GM23338 (cell line): ENCODE measurements around the gene FEZF2. TPM values are rescaled to one million over a fixed set of nuclear protein-coding genes. Genes with fewer than 3 reads are reported as not detected.

ENCODE experiments used
- ATAC-seq: fragments of 200-7000 bp; cut with Tn5 transposase; 3 replicates; pipeline ENCODE4 v1.9.1; 2020
- DNase-seq: peaks from one replicate; pipeline ENCODE4 v3.0.0-alpha.2; 2015; ENCODE audit warnings: low spot score
- H2AFZ ChIP-seq: fragments of 200-600 bp; sonication (generic); 2 replicates; pipeline ENCODE4 v1.8.0; 2016; ENCODE audit warnings: antibody characterized with exemption, mild to moderate bottlenecking, moderate library complexity
- H3F3A ChIP-seq: fragments of 200-600 bp; sonication (generic); replicated peaks from 2 replicates; pipeline ENCODE4 v1.8.0; 2017; ENCODE audit warnings: antibody characterized with exemption, mixed run types, low read depth
- H3K27ac ChIP-seq: fragments of 200-600 bp; sonication (generic); 2 replicates; pipeline ENCODE4 v1.6.1; 2016; ENCODE audit warnings: low read depth
- H3K27me3 ChIP-seq: fragments of 200-600 bp; sonication (generic); 2 replicates; pipeline ENCODE4 v1.8.0; 2016; ENCODE audit warnings: mild to moderate bottlenecking, mixed run types, moderate library complexity; ENCODE audit not compliant: insufficient read depth
- H3K36me3 ChIP-seq: fragments of 200-600 bp; sonication (generic); 2 replicates; pipeline ENCODE4 v1.8.0; 2016; ENCODE audit warnings: mild to moderate bottlenecking; ENCODE audit not compliant: insufficient read depth
- H3K4me1 ChIP-seq: fragments of 200-600 bp; sonication (generic); 2 replicates; pipeline ENCODE4 v1.8.0; 2016; ENCODE audit warnings: mild to moderate bottlenecking, moderate library complexity; ENCODE audit not compliant: insufficient read depth
- H3K4me2 ChIP-seq: fragments of 200-600 bp; sonication (generic); 2 replicates; pipeline ENCODE4 v1.7.1; 2017; ENCODE audit warnings: mixed run types
- H3K4me3 ChIP-seq: fragments of 200-600 bp; sonication (generic); 2 replicates; pipeline ENCODE4 v1.6.1; 2016; ENCODE audit warnings: mixed run types
- H3K79me2 ChIP-seq: fragments of 200-600 bp; sonication (generic); replicated peaks from 2 replicates; pipeline ENCODE4 v1.8.0; 2017; ENCODE audit warnings: mild to moderate bottlenecking; ENCODE audit not compliant: insufficient read depth
- H3K9me2 ChIP-seq: fragments of 200-600 bp; sonication (generic); 2 replicates; pipeline ENCODE4 v1.8.0; 2017; ENCODE audit not compliant: insufficient read depth
- H4K20me1 ChIP-seq: fragments of 200-600 bp; sonication (generic); replicated peaks from 2 replicates; pipeline ENCODE4 v1.8.0; 2017; ENCODE audit warnings: mild to moderate bottlenecking; ENCODE audit not compliant: insufficient read depth
- H3K27ac Mint-ChIP-seq: 2 replicates; pipeline ENCODE4 v1.8.0; 2020; ENCODE audit warnings: inconsistent platforms, mild to moderate bottlenecking, moderate library complexity, mixed read lengths
- H3K27me3 Mint-ChIP-seq: 3 replicates; pipeline ENCODE4 v1.8.0; 2022; ENCODE audit warnings: low read depth, mild to moderate bottlenecking, moderate library complexity, mixed read lengths, inconsistent platforms; ENCODE audit not compliant: insufficient read depth, poor library complexity
- H3K36me3 Mint-ChIP-seq: 3 replicates; pipeline ENCODE4 v1.8.0; 2021; ENCODE audit warnings: low read depth, mild to moderate bottlenecking, inconsistent platforms, moderate library complexity, mixed read lengths
- H3K4me1 Mint-ChIP-seq: 3 replicates; pipeline ENCODE4 v1.8.0; 2020; ENCODE audit warnings: mild to moderate bottlenecking, inconsistent platforms, mixed read lengths
- H3K4me3 Mint-ChIP-seq: 3 replicates; pipeline ENCODE4 v1.8.0; 2021; ENCODE audit warnings: moderate library complexity, mild to moderate bottlenecking, inconsistent platforms, mixed read lengths
- H3K9me3 Mint-ChIP-seq: 3 replicates; pipeline ENCODE4 v1.8.0; 2020; ENCODE audit warnings: moderate library complexity, mild to moderate bottlenecking, inconsistent platforms, mixed read lengths
- CREB1 ChIP-seq: fragments of 250-450 bp; sonication (Bioruptor Pico); IDR thresholded peaks from 2 replicates; pipeline ENCODE4 v1.5.0; 2020; ENCODE audit warnings: low read depth, mild to moderate bottlenecking, moderate library complexity
- CTCF ChIP-seq, 2 experiments: fragments of 200-600 bp in 1 of 2; sonication (generic) in 1 of 2; conservative IDR thresholded peaks; 2 replicates each; pipeline versions ENCODE4 v1.5.1 to v1.6.1; 2016 to 2017; ENCODE audit warnings: antibody characterized with exemption in 2 of 2, low read depth in 2 of 2, mild to moderate bottlenecking in 2 of 2, moderate library complexity in 1 of 2
- ETS1 ChIP-seq: IDR thresholded peaks from 2 replicates; pipeline ENCODE4 v1.6.1; 2016; ENCODE audit warnings: antibody characterized with exemption
- EZH2 ChIP-seq: fragments of 200-600 bp; sonication (generic); IDR thresholded peaks from one replicate; pipeline ENCODE4 v1.8.0; 2017; ENCODE audit warnings: antibody characterized with exemption, mild to moderate bottlenecking, low read depth; ENCODE audit not compliant: unreplicated experiment
- EZH2phosphoT487 ChIP-seq: fragments of 200-600 bp; sonication (generic); IDR thresholded peaks from one replicate; pipeline ENCODE4 v1.8.1; 2018; ENCODE audit warnings: antibody characterized with exemption; ENCODE audit not compliant: unreplicated experiment
- JUNB ChIP-seq: IDR thresholded peaks from one replicate; pipeline ENCODE4 v1.6.1; 2016; ENCODE audit warnings: antibody characterized with exemption; ENCODE audit not compliant: unreplicated experiment
- NANOG ChIP-seq: IDR thresholded peaks from 2 replicates; pipeline ENCODE4 v1.6.1; 2016; ENCODE audit warnings: antibody characterized with exemption, borderline replicate concordance
- POLR2AphosphoS5 ChIP-seq: IDR thresholded peaks from 2 replicates; pipeline ENCODE4 v1.6.1; 2016; ENCODE audit warnings: antibody characterized with exemption, low read depth
- REST ChIP-seq: IDR thresholded peaks from one replicate; pipeline ENCODE4 v1.6.1; 2018; ENCODE audit warnings: antibody characterized with exemption; ENCODE audit not compliant: unreplicated experiment
- STAT1 ChIP-seq: IDR thresholded peaks from one replicate; pipeline ENCODE4 v1.6.1; 2016; ENCODE audit warnings: antibody characterized with exemption; ENCODE audit not compliant: unreplicated experiment
- ZNF114 ChIP-seq: fragments of 250-450 bp; sonication (Bioruptor Pico); IDR thresholded peaks from 2 replicates; pipeline ENCODE4 v1.5.0; 2020; ENCODE audit warnings: mild to moderate bottlenecking, moderate library complexity
- ZNF331 ChIP-seq: fragments of 250-450 bp; sonication (Bioruptor Pico); IDR thresholded peaks from 2 replicates; pipeline ENCODE4 v1.5.0; 2020; ENCODE audit warnings: low read depth, mild to moderate bottlenecking, moderate library complexity
- ZNF462 ChIP-seq: fragments of 250-450 bp; sonication (Bioruptor Pico); IDR thresholded peaks from 2 replicates; pipeline ENCODE4 v1.5.0; 2020; ENCODE audit warnings: mild to moderate bottlenecking, moderate library complexity
- polyA plus RNA-seq: library from polyadenylated mRNA; unstranded; fragments of >200 nt; fragmentation: Nextera tagmentation; extraction: Ambion mirVana; gene quantifications from 2 replicates; pipeline ENCODE4 v1.2.1, GENCODE V29; 2016
- total RNA-seq: library from RNA; depleted of rRNA; stranded (reverse); fragments of >200 nt; shearing (Covaris generic); gene quantifications from 2 replicates; pipeline ENCODE4 v1.2.3, GENCODE V29; 2014

The FEZF2 gene
- total and polyA plus RNA-seq, 2 experiments from 2014 or later = not detected

- Histone ChIP-seq H3K27me3 (no peaks in the 10 kb centered on the region), H3K4me1 (no peaks in the 10 kb centered on the region), H2AFZ (no peak overlapping the region), H4K20me1 (no peaks in the 10 kb centered on the region), H3K4me3 (no peak overlapping the region), H3K4me2 (no peak overlapping the region), H3K36me3 (no peaks in the 10 kb centered on the region), H3K79me2 (no peaks in the 10 kb centered on the region), H3K9me2 (no peaks in the 10 kb centered on the region), H3F3A (no peaks in the 10 kb centered on the region), H3K27ac (no peak overlapping the region)
- H3K9me3 Mint-ChIP-seq = no peaks in the 10 kb centered on the region
- DNase-seq (no peak), ATAC-seq (no peak)
- H3K4me1 Mint-ChIP-seq = no peaks in the 10 kb centered on the region
- no peak overlapping the region for H3K27ac Mint-ChIP-seq
- H3K36me3 Mint-ChIP-seq = 0 out of 3 replicates have a peak, but pooled peaks cover 1% of the 10 kb centered on the region
- TF ChIP-seq EZH2phosphoT487 (no peak), POLR2AphosphoS5 (no peak), JUNB (no peak), ZNF462 (CRISPR knock-in tag) (no peak), CTCF (conservative IDR thresholded peaks at IDR 0.05; ENCODE audit: low read depth in 2 of 2) (no peak), EZH2 (no peak), ETS1 (no peak), ZNF331 (CRISPR knock-in tag) (no peak), STAT1 (no peak), CREB1 (no peak), ZNF114 (CRISPR knock-in tag) (no peak), REST (no peak), NANOG (no peak)
- no peak overlapping the region for H3K4me3 Mint-ChIP-seq
- no peaks in the 10 kb centered on the region for H3K27me3 Mint-ChIP-seq
Measured at GRCh38 chr3:62325896-62326295, 47.5 kb downstream of the FEZF2 start.
